22Rv1 (cell line): ENCODE measurements around the gene PSMG4.

Experiments used
- CTCF ChIP-seq: fragments of 450-650 bp; IDR thresholded peaks from 2 replicates; pipeline ENCODE4 v1.5.1; 2017; ENCODE audit warnings: mild to moderate bottlenecking
- ZFX ChIP-seq: fragments of 450-650 bp; IDR thresholded peaks from 2 replicates; pipeline ENCODE4 v1.6.1; 2017; ENCODE audit warnings: antibody characterized with exemption, borderline replicate concordance

- TF ChIP-seq CTCF (no peak), ZFX (no peak)
These were observed 24.5 kb downstream of the PSMG4 start for GRCh38 chr6:3283241-3283640.
